IMR-90 (cell line): ENCODE results near the gene ARAP1. TPM values are rescaled to one million over a fixed set of nuclear protein-coding genes. Genes with fewer than 3 reads are reported as not detected.

Experiments
- ATAC-seq: fragments of 200-7000 bp; cut with Tn5 transposase; 2 replicates; pipeline ENCODE4 v1.9.1; 2020; ENCODE audit warnings: low read depth, mild to moderate bottlenecking, moderate library complexity
- BruUV-seq: library from RNA; stranded (reverse); fragments of 400-500 nt; replicated peaks from 2 replicates; lab custom pipeline; 2021; lab: Mats Ljungman, UMichigan
- CTCF ChIA-PET: fragments of 300-600 bp; formaldehyde crosslinking; extraction: SDS; loops from one replicate; lab custom pipeline; 2021; ENCODE audit warnings: antibody characterized with exemption; lab: Yijun Ruan, JAX
- POLR2A ChIA-PET: fragments of 300-600 bp; sonication (Branson Sonifier 250); formaldehyde crosslinking; loops from one replicate; lab custom pipeline; 2022; ENCODE audit warnings: antibody characterized with exemption; ENCODE audit not compliant: unreplicated experiment; lab: Charles Lee
- DNase-seq: peaks from one replicate; pipeline ENCODE4 v3.0.0; 2013
- H2AFZ ChIP-seq: replicated peaks from 2 replicates; pipeline ENCODE3; 2013; ENCODE audit warnings: low read length, mild to moderate bottlenecking; ENCODE audit not compliant: poor library complexity
- H2AK5ac ChIP-seq: 2 replicates; pipeline ENCODE4 v1.6.1; 2013; ENCODE audit warnings: low read depth, low read length, inconsistent platforms
- H2AK9ac ChIP-seq: replicated peaks from 2 replicates; pipeline ENCODE3; 2013; ENCODE audit warnings: mild to moderate bottlenecking, low read depth, low read length, moderate library complexity; ENCODE audit not compliant: poor library complexity
- H2BK120ac ChIP-seq: 2 replicates; pipeline ENCODE4 v1.6.1; 2013; ENCODE audit warnings: low read depth, low read length, inconsistent platforms
- H2BK15ac ChIP-seq: 3 replicates; pipeline ENCODE4 v1.6.1; 2013; ENCODE audit warnings: low read depth, low read length, inconsistent platforms
- H2BK20ac ChIP-seq: 2 replicates; pipeline ENCODE4 v1.6.1; 2013; ENCODE audit warnings: low read depth, mild to moderate bottlenecking, inconsistent platforms, low read length, moderate library complexity
- H2BK5ac ChIP-seq: 2 replicates; pipeline ENCODE4 v1.6.1; 2013; ENCODE audit warnings: mild to moderate bottlenecking, low read depth, low read length, inconsistent platforms; ENCODE audit not compliant: poor library complexity, severe bottlenecking
- H3K14ac ChIP-seq: replicated peaks from 2 replicates; pipeline ENCODE4 v1.6.1; 2013; ENCODE audit warnings: low read depth, low read length, inconsistent platforms
- H3K18ac ChIP-seq: 2 replicates; pipeline ENCODE4 v1.6.1; 2013; ENCODE audit warnings: low read depth, low read length, control low read depth
- H3K23ac ChIP-seq: 2 replicates; pipeline ENCODE4 v1.6.1; 2013; ENCODE audit warnings: low read depth, low read length, inconsistent platforms
- H3K27ac ChIP-seq: 2 replicates; pipeline ENCODE4 v1.5.1; 2013; ENCODE audit warnings: mild to moderate bottlenecking, control low read depth, low read length; ENCODE audit not compliant: insufficient read depth
- H3K27me3 ChIP-seq: 2 replicates; pipeline ENCODE4 v1.6.1; 2013; ENCODE audit warnings: low read length; ENCODE audit not compliant: control insufficient read depth, insufficient read depth
- H3K36me3 ChIP-seq: 2 replicates; pipeline ENCODE4 v1.6.1; 2013; ENCODE audit warnings: low read length, mixed read lengths; ENCODE audit not compliant: control insufficient read depth, insufficient read depth
- H3K4ac ChIP-seq: 2 replicates; pipeline ENCODE4 v1.6.1; 2013; ENCODE audit warnings: low read depth, low read length, inconsistent platforms
- H3K4me1 ChIP-seq: 2 replicates; pipeline ENCODE4 v1.6.1; 2013; ENCODE audit warnings: low read length, mixed read lengths; ENCODE audit not compliant: control insufficient read depth, insufficient read depth
- H3K4me2 ChIP-seq: 2 replicates; pipeline ENCODE4 v1.6.1; 2013; ENCODE audit warnings: low read depth, mild to moderate bottlenecking, control low read depth, low read length, moderate library complexity
- H3K4me3 ChIP-seq: 2 replicates; pipeline ENCODE4 v1.5.1; 2013; ENCODE audit warnings: low read depth, mild to moderate bottlenecking, control low read depth, low read length, moderate library complexity; ENCODE audit not compliant: insufficient read depth
- H3K56ac ChIP-seq: 2 replicates; pipeline ENCODE4 v1.6.1; 2013; ENCODE audit warnings: low read length, inconsistent platforms; ENCODE audit not compliant: insufficient read depth; ENCODE audit errors: extremely low read depth
- H3K79me1 ChIP-seq, 2 experiments: 2 replicates each; pipeline ENCODE4 v1.6.1; 2013; ENCODE audit warnings: low read length in 2 of 2, inconsistent platforms in 1 of 2, low read depth in 1 of 2
- H3K9ac ChIP-seq: 2 replicates; pipeline ENCODE4 v1.6.1; 2013; ENCODE audit warnings: low read depth, low read length, control low read depth
- H3K9me1 ChIP-seq: 2 replicates; pipeline ENCODE4 v1.6.1; 2013; ENCODE audit warnings: low read length, inconsistent platforms; ENCODE audit not compliant: insufficient read depth
- H3K9me3 ChIP-seq: 2 replicates; pipeline ENCODE4 v1.6.1; 2013; ENCODE audit warnings: low read length; ENCODE audit not compliant: control insufficient read depth, insufficient read depth
- H4K20me1 ChIP-seq: 2 replicates; pipeline ENCODE4 v1.6.1; 2013; ENCODE audit warnings: low read length, inconsistent platforms; ENCODE audit not compliant: insufficient read depth
- H4K5ac ChIP-seq: 2 replicates; pipeline ENCODE4 v1.6.1; 2013; ENCODE audit warnings: mild to moderate bottlenecking, low read depth, low read length, control low read depth
- H4K8ac ChIP-seq, 2 experiments: 2 replicates each; pipeline ENCODE4 v1.6.1; 2013; ENCODE audit warnings: low read depth in 2 of 2, low read length in 2 of 2, control low read depth in 1 of 2, inconsistent platforms in 1 of 2
- H4K91ac ChIP-seq: 2 replicates; pipeline ENCODE4 v1.6.1; 2013; ENCODE audit warnings: low read depth, low read length, inconsistent platforms; ENCODE audit not compliant: insufficient read depth
- BHLHE40 ChIP-seq: fragments of 150-350 bp; IDR thresholded peaks from 2 replicates; pipeline ENCODE4 v1.6.1; 2016; ENCODE audit warnings: mild to moderate bottlenecking, low read depth, low read length
- CEBPB ChIP-seq: IDR thresholded peaks from 2 replicates; pipeline ENCODE4 v1.6.1; 2012; ENCODE audit warnings: low read depth, low read length, improper control_type of control experiment
- CHD1 ChIP-seq: IDR thresholded peaks from 2 replicates; pipeline ENCODE4 v1.6.1; 2012; ENCODE audit warnings: low read depth, low read length, improper control_type of control experiment
- FOS ChIP-seq: fragments of 150-350 bp; IDR thresholded peaks from 2 replicates; pipeline ENCODE4 v1.6.1; 2016; ENCODE audit warnings: low read depth, low read length
- MXI1 ChIP-seq: IDR thresholded peaks from 2 replicates; pipeline ENCODE4 v1.6.1; 2012; ENCODE audit warnings: low read depth, mild to moderate bottlenecking, low read length, moderate library complexity, borderline replicate concordance
- POLR2A ChIP-seq: IDR thresholded peaks from 2 replicates; pipeline ENCODE4 v1.6.1; 2012; ENCODE audit warnings: mild to moderate bottlenecking, low read depth, low read length
- RFX5 ChIP-seq: IDR thresholded peaks from 2 replicates; pipeline ENCODE4 v1.8.0; 2012; ENCODE audit warnings: low read depth, mild to moderate bottlenecking, low read length, moderate library complexity
- USF2 ChIP-seq: fragments of 150-350 bp; IDR thresholded peaks from 2 replicates; pipeline ENCODE4 v1.6.1; 2017; ENCODE audit warnings: mild to moderate bottlenecking, antibody characterized with exemption, low read length, low read depth
- WGBS, 2 experiments: methylation state at CpG; one replicate each; pipeline versions ENCODE4 v1.1.5 to v1.1.7; 2013; ENCODE audit warnings: missing lambda C conversion rate in 2 of 2; ENCODE audit not compliant: insufficient read length in 1 of 2; ENCODE audit errors: extremely low coverage in 2 of 2; 5-methylcytosine and 5-hydroxymethylcytosine counted together
- dilution Hi-C: fragments of 300-500 bp; cut with HindIII; formaldehyde crosslinking; loops from one replicate; pipeline ENCODE4 v1.14.3; 2018; ENCODE audit warnings: low sequenced_read_pairs; ENCODE audit not compliant: unreplicated experiment
- in situ Hi-C: fragments of 300-500 bp; cut with MboI; formaldehyde crosslinking; loops from 3 replicates; pipeline ENCODE4 v1.14.3; 2019; ENCODE audit warnings: low sequenced_read_pairs, inconsistent platforms, mixed read lengths
- intact Hi-C: fragments of 100-400 bp; cut with micrococcal nuclease; formaldehyde crosslinking; loops from 2 replicates; pipeline ENCODE4 v1.10.0; 2022
- polyA plus RNA-seq, 3 experiments: library from polyadenylated mRNA; depleted of rRNA; stranded (reverse); fragments of >200 nt; gene quantifications; 2 replicates each; pipeline ENCODE4 v1.2.3, GENCODE V29; 2012; ENCODE audit warnings: low replicate concordance in 1 of 3
- total RNA-seq: library from RNA; depleted of rRNA; stranded (reverse); fragments of >200 nt; gene quantifications from 2 replicates; pipeline ENCODE4 v1.2.3, GENCODE V29; 2012

ARAP1 gene
- total and polyA plus RNA-seq, 2 of the 4 experiments (the other 2 are of a cell fraction), result 37.6 to 63.1 TPM

- intact Hi-C loops (no loop called here), dilution Hi-C loops (no loop called here), in situ Hi-C loops (no loop called here)
- no peaks in the 10 kb centered on the region for H4K20me1 ChIP-seq
- POLR2A ChIA-PET, result no interaction called here
- peaks cover 0 to 12% of the 10 kb centered on the region in 2 experiments; a peak in 1 of 4 replicates for H3K79me1 ChIP-seq
- peaks cover 13% of the 10 kb centered on the region for H3K4me1 ChIP-seq
- H3K4me2 ChIP-seq, result no peak overlapping the region
- no peak overlapping the region for H3K18ac ChIP-seq
- H2AK5ac ChIP-seq, result no peak overlapping the region
- H3K23ac ChIP-seq, result no peak overlapping the region
- WGBS, 2 experiments, result 40% methylated on average over 3 of the region's 8 CpGs; no CpG with 5 or more reads in 1 of the 2 experiments
- H3K27me3 ChIP-seq, result no peaks in the 10 kb centered on the region
- CTCF ChIA-PET, result interaction anchor here (0.9 kb wide), 1 partner anchor 34 kb away, joined by 3 read pairs; no protein-coding TSS in a partner anchor
- peaks cover 5% of the 10 kb centered on the region; the same call in 1 of the 2 replicates for H3K9me3 ChIP-seq
- no peak overlapping the region for H3K9ac ChIP-seq
- no peak overlapping the region for H4K5ac ChIP-seq
- no peak overlapping the region for H3K27ac ChIP-seq
- no peak overlapping the region for H3K4me3 ChIP-seq
- DNase-seq (peak; percentile 84), ATAC-seq (peak; percentile 45)
- H2BK20ac ChIP-seq, result no peak overlapping the region
- no peak overlapping the region for H2BK15ac ChIP-seq
- no peak overlapping the region for H2BK5ac ChIP-seq
- H3K9me1 ChIP-seq, result peaks cover 16% of the 10 kb centered on the region
- no peak overlapping the region for H3K14ac ChIP-seq
- H3K56ac ChIP-seq, result no peak overlapping the region
- no peak overlapping the region for H4K8ac ChIP-seq
- TF ChIP-seq USF2, result no peak
- TF ChIP-seq FOS, result peak; percentile 76
- peak; percentile 49; the same call in 1 of the 2 replicates for TF ChIP-seq BHLHE40
- no peak for TF ChIP-seq RFX5
- no peak for TF ChIP-seq CHD1
- no peak for TF ChIP-seq MXI1
- TF ChIP-seq POLR2A, result no peak
- 0 out of 2 replicates have a peak, but pooled peaks have one; percentile 9 for TF ChIP-seq CEBPB
- no peak overlapping the region for H2AK9ac ChIP-seq
- BruUV-seq, result no TSS peak
- H2BK120ac ChIP-seq, result no peak overlapping the region; the same call in 1 of the 2 replicates
- H4K91ac ChIP-seq, result no peak overlapping the region
- H3K36me3 ChIP-seq, result no peaks in the 10 kb centered on the region
- H3K4ac ChIP-seq, result 0 out of 2 replicates have a peak overlapping the region, but pooled peaks have one; percentile 45
- H2AFZ ChIP-seq, result no peak overlapping the region
Measured at GRCh38 chr11:72760539-72761405, 8.6 kb upstream of the ARAP1 start.
